ENCODE data around the gene ENOSF1. TPM values are rescaled to one million over a fixed set of nuclear protein-coding genes. Genes with fewer than 3 reads are reported as not detected.
"Not testable (repeated sequence)": the region's sequence is repeated elsewhere in the genome, so short reads cannot be mapped to it uniquely, and the experiment has no call there.

ENOSF1 gene
- total and polyA plus RNA-seq, 7 experiments from 2014 or later: 12.2 to 137 (median 86.5) TPM

DNA sequence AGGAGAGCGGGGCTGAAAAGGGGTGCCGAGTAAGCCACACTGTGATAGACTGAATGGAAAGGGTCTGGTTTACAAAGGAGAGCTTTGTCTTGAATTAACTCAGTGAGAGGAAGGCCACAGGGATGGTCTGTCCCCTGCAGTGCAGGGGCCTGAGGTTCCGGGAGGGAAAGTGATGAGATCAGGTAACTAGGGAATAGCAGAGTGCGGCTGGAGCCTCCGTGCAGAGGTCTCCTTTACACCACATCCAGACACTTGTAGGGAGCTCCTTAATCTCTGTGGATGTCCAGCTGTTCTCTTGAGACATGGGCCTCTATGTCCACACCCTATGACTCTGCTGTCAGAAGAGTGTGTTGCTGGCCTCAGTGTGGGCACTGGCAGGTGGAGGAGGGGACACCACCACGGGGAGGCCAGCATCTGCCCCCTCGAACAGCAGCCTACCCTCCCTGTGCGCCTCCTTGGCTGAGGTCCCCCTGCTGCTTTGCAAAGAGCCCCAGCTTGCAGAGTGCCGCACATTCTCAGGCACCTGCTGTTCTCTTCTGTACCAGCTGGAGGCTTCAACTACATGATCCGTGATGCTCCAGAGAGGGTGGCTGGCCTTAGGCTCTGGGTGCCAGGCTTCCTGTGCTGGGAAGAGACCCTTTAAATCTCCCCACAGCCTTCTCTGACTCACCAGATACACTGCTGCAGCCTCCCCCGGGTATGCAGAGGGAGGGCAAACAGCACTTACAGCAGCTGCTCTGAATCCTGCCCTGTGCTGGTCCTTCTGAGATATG is 25.9 kb downstream of the ENOSF1 start:
- no peak overlapping the region for H3K4me3 ChIP-seq (ENCODE audit: low read length)
- DNase-seq (no peak), ATAC-seq (no peak)
- no peaks in the 10 kb centered on the region for H3K9me3 ChIP-seq (ENCODE audit: control insufficient read depth in 2 of 3, low read length in 3 of 3)
- Mint-ChIP-seq H3K4me3 (no peak overlapping the region), H3K9me3 (no peaks in the 10 kb centered on the region), H3K4me1 (peaks cover 9 to 21% (median 13%) of the 10 kb centered on the region in 7 donors), H3K27ac (peak overlapping the region in 2 of 9 donors; percentile 6 to 26), H3K27me3 (no peaks in the 10 kb centered on the region), H3K36me3 (peaks cover 10 to 34% (median 16%) of the 10 kb centered on the region in 5 donors)
- H3K27ac ChIP-seq (ENCODE audit: low read depth, low read length): no peak overlapping the region
- intact Hi-C loops (cut with micrococcal nuclease): no loop called here
- H3K4me1 ChIP-seq (ENCODE audit: control insufficient read depth in 2 of 2, insufficient read depth in 2 of 2, low read length in 2 of 2): peaks cover 8 to 10% of the 10 kb centered on the region in 2 donors
- POLR2A ChIA-PET: no interaction called here
- CTCF ChIA-PET: interaction anchor here (0.6 kb wide), 1 partner anchor 93 kb away, joined by 4 read pairs; no protein-coding TSS in a partner anchor
- H3K36me3 ChIP-seq (ENCODE audit: control insufficient read depth in 2 of 3, insufficient read depth in 3 of 3, low read length in 3 of 3): peaks cover 0 to 16% (median 0%) of the 10 kb centered on the region in 3 experiments
- H3K27me3 ChIP-seq (ENCODE audit: control insufficient read depth in 2 of 2, insufficient read depth in 2 of 2, low read length in 2 of 2): no peaks in the 10 kb centered on the region

DNA sequence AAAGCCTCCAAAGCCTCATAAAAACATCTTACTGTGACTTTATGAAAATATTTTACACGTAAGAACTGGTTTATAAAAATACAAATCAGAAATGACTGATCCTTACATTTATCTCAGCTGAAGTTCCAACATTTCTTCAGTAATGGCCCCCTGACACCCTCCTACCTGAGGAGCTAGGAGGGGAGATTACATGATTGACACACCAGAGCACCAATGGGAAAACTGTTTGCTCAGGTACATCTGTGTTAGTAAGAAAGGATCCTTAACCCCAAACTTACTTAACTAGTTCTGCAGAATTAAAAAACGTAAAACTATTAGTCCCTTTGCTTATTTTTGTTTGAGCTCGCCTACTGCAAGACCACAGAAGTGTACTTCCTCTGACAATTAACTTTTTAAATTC is 27.0 kb downstream of the ENOSF1 start:
- POLR2A ChIA-PET: no interaction called here
- intact Hi-C loops (cut with micrococcal nuclease): no loop called here
- H3K27me3 ChIP-seq (ENCODE audit: control insufficient read depth in 2 of 2, insufficient read depth in 2 of 2, low read length in 2 of 2): no peaks in the 10 kb centered on the region
- H3K36me3 ChIP-seq (ENCODE audit: control insufficient read depth in 2 of 3, insufficient read depth in 3 of 3, low read length in 3 of 3): peaks cover 0 to 22% (median 0%) of the 10 kb centered on the region in 3 experiments
- no peak for ATAC-seq
- no peak for DNase-seq
- H3K36me3 Mint-ChIP-seq: peaks cover 10 to 38% (median 18%) of the 10 kb centered on the region in 5 donors
- H3K4me3 Mint-ChIP-seq: no peak overlapping the region
- H3K27me3 Mint-ChIP-seq: no peaks in the 10 kb centered on the region
- no peaks in the 10 kb centered on the region for H3K9me3 ChIP-seq (ENCODE audit: control insufficient read depth in 2 of 3, low read length in 3 of 3)
- H3K4me3 ChIP-seq (ENCODE audit: low read length): no peak overlapping the region
- H3K9me3 Mint-ChIP-seq: no peaks in the 10 kb centered on the region
- H3K27ac Mint-ChIP-seq: no peak overlapping the region
- CTCF ChIA-PET: interaction anchor here (0.6 kb wide), 1 partner anchor 92 kb away, joined by 4 read pairs; no protein-coding TSS in a partner anchor
- no peak overlapping the region for H3K27ac ChIP-seq (ENCODE audit: low read depth, low read length)
- peaks cover 10 to 27% (median 16%) of the 10 kb centered on the region in 7 donors for H3K4me1 Mint-ChIP-seq
- peaks cover 10 to 11% of the 10 kb centered on the region in 2 donors for H3K4me1 ChIP-seq (ENCODE audit: control insufficient read depth in 2 of 2, insufficient read depth in 2 of 2, low read length in 2 of 2)

DNA sequence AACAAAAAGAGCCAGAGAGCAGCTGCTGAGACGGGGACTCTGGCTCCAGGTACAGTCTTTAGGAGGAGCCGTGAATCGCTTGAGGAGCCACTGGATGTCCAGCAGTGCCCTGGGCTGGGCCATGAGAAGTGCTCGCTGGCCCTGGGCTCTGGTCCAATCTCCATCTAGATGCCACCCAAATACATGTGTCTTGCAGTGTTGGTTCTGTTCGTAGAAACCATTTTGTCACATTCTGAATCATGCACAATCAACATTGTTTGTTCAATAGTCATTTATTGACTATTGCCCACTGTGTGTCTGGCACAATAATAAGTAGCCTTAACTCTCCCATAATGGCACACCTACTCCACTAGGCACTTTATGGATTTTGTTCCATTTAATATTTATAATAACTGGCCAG is 28.9 kb downstream of the ENOSF1 start:
- H3K4me1 ChIP-seq (ENCODE audit: control insufficient read depth in 2 of 2, insufficient read depth in 2 of 2, low read length in 2 of 2): peaks cover 10 to 11% of the 10 kb centered on the region in 2 donors
- intact Hi-C loops (cut with micrococcal nuclease): loop anchor here in 1 of 2 donors (2.0 kb wide), 1 partner anchor 25 kb away; no protein-coding TSS in a partner anchor
- Mint-ChIP-seq H3K9me3 (peaks cover 0 to 1% (median 0%) of the 10 kb centered on the region in 11 donors), H3K4me3 (no peak overlapping the region), H3K4me1 (peaks cover 10 to 29% (median 16%) of the 10 kb centered on the region in 7 donors), H3K27ac (peak overlapping the region in 1 of 9 donors; percentile 55), H3K27me3 (no peaks in the 10 kb centered on the region), H3K36me3 (peaks cover 10 to 45% (median 24%) of the 10 kb centered on the region in 5 donors)
- no peaks in the 10 kb centered on the region for H3K9me3 ChIP-seq (ENCODE audit: control insufficient read depth in 2 of 3, low read length in 3 of 3)
- ChIA-PET CTCF (no interaction called here), POLR2A (no interaction called here)
- no peak for DNase-seq
- ATAC-seq: no peak
- no peaks in the 10 kb centered on the region for H3K27me3 ChIP-seq (ENCODE audit: control insufficient read depth in 2 of 2, insufficient read depth in 2 of 2, low read length in 2 of 2)
- no peak overlapping the region for H3K27ac ChIP-seq (ENCODE audit: low read depth, low read length)
- H3K4me3 ChIP-seq (ENCODE audit: low read length): no peak overlapping the region
- peaks cover 0 to 33% (median 0%) of the 10 kb centered on the region in 3 experiments for H3K36me3 ChIP-seq (ENCODE audit: control insufficient read depth in 2 of 3, insufficient read depth in 3 of 3, low read length in 3 of 3)

DNA sequence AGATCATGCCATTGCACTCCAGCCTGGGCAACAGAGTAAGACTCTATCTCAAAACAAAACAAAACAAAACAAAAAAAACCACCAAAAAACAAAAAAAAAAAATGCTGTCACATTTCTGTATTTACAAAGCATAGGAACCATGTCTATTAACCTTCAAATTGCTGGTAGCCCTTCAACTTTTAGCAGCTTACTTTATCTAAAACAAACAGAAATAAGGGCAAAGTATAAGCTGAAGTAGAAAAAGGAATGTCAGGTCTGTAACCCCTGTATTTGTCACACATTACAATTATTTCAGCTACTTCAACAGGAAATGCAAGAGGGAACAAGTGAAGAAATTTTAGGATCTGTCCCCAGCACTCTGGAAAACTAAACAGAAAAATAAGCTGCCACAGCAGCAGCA is 29.6 kb downstream of the ENOSF1 start:
- DNase-seq (no peak), ATAC-seq (no peak)
- intact Hi-C loops (cut with micrococcal nuclease): loop anchor here (1.0 to 2.0 kb wide), 3 partner anchors 24 to 128 kb away; no protein-coding TSS in a partner anchor
- Histone ChIP-seq H3K4me1 (ENCODE audit: control insufficient read depth in 2 of 2, insufficient read depth in 2 of 2, low read length in 2 of 2) (peaks cover 10 to 11% of the 10 kb centered on the region in 2 donors), H3K27me3 (ENCODE audit: control insufficient read depth in 2 of 2, insufficient read depth in 2 of 2, low read length in 2 of 2) (no peaks in the 10 kb centered on the region), H3K9me3 (ENCODE audit: control insufficient read depth in 2 of 3, low read length in 3 of 3) (no peaks in the 10 kb centered on the region), H3K36me3 (ENCODE audit: control insufficient read depth in 2 of 3, insufficient read depth in 3 of 3, low read length in 3 of 3) (peaks cover 0 to 40% (median 0%) of the 10 kb centered on the region in 3 experiments), H3K27ac (ENCODE audit: low read depth, low read length) (no peak overlapping the region), H3K4me3 (ENCODE audit: low read length) (no peak overlapping the region)
- Mint-ChIP-seq H3K4me1 (peaks cover 10 to 30% (median 16%) of the 10 kb centered on the region in 7 donors), H3K36me3 (peaks cover 10 to 47% (median 24%) of the 10 kb centered on the region in 5 donors), H3K27ac (peak overlapping the region in 1 of 9 donors; percentile 90), H3K9me3 (peaks cover 0 to 1% (median 0%) of the 10 kb centered on the region in 11 donors), H3K4me3 (no peak overlapping the region), H3K27me3 (no peaks in the 10 kb centered on the region)
- ChIA-PET POLR2A (no interaction called here), CTCF (no interaction called here)

DNA sequence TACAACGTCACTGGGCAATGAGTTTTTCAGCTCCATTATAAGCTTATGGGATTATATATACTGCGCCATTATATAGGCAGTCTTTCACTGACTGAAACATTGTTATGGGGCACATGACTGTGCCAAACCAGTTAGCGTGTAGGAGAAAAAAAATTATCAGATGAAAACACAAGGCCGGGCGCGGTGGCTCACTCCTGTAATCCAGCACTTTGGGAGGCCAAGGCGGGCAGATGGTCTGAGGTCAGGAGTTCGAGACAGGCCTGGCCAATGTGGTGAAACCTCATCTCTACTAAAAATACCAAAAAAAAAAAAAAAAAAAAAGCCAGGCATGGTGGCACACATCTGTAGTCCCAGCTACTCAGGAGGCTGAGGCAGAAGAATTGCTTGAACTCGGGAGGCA is 30.0 kb downstream of the ENOSF1 start:
- H3K9me3 ChIP-seq (ENCODE audit: control insufficient read depth in 2 of 3, low read length in 3 of 3); H3K9me3 Mint-ChIP-seq; H3K4me3 ChIP-seq (ENCODE audit: low read length); POLR2A ChIA-PET; CTCF ChIA-PET; H3K27me3 Mint-ChIP-seq; H3K27ac ChIP-seq (ENCODE audit: low read depth, low read length); H3K27me3 ChIP-seq (ENCODE audit: control insufficient read depth in 2 of 2, insufficient read depth in 2 of 2, low read length in 2 of 2); DNase-seq; ATAC-seq: not testable (repeated sequence)
- Histone ChIP-seq H3K4me1 (ENCODE audit: control insufficient read depth in 2 of 2, insufficient read depth in 2 of 2, low read length in 2 of 2) (peaks cover 10 to 11% of the 10 kb centered on the region in 2 donors), H3K36me3 (ENCODE audit: control insufficient read depth in 2 of 3, insufficient read depth in 3 of 3, low read length in 3 of 3) (peaks cover 0 to 44% (median 0%) of the 10 kb centered on the region in 3 experiments)
- intact Hi-C loops (cut with micrococcal nuclease): loop anchor here (1.0 to 2.0 kb wide), 3 partner anchors 24 to 129 kb away; no protein-coding TSS in a partner anchor
- peak overlapping the region in 5 of 9 donors; percentile 77 to 90 (median 88) for H3K27ac Mint-ChIP-seq
- peak overlapping the region in 7 of 10 donors; percentile 27 to 57 (median 49) for H3K4me3 Mint-ChIP-seq
- peaks cover 9 to 47% (median 24%) of the 10 kb centered on the region in 5 donors for H3K36me3 Mint-ChIP-seq
- H3K4me1 Mint-ChIP-seq: peaks cover 10 to 31% (median 16%) of the 10 kb centered on the region in 7 donors

DNA sequence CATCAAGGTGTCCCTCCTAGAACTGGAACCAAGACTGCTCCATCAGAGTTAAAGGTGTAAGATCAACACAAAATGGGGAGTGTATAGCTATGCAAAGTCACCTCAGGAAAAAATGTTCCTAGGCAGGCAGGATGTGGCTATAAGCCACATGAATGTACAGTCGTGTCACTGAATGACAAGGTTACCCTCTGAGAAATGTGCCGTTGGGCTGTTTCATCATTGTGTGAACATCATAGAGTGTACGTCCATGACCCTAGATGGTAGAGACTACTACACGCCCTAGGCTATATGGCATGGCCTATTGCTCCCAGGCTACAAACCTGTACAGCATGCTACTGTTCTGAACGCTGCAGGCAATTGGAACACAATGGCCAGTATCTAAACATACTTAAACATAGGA is 30.4 kb downstream of the ENOSF1 start:
- H3K27ac Mint-ChIP-seq: peak overlapping the region in 7 of 9 donors; percentile 17 to 90 (median 84)
- ATAC-seq (peak; percentile 93), DNase-seq (peak in 8 of 9 donors; percentile 46 to 74 (median 60))
- intact Hi-C loops (cut with micrococcal nuclease): loop anchor here (1.0 to 2.0 kb wide), 3 partner anchors 23 to 129 kb away; no protein-coding TSS in a partner anchor
- POLR2A ChIA-PET: no interaction called here
- peaks cover 5 to 46% (median 24%) of the 10 kb centered on the region in 5 donors for H3K36me3 Mint-ChIP-seq
- CTCF ChIA-PET: no interaction called here
- H3K4me1 ChIP-seq (ENCODE audit: control insufficient read depth in 2 of 2, insufficient read depth in 2 of 2, low read length in 2 of 2): peaks cover 10 to 11% of the 10 kb centered on the region in 2 donors
- H3K27ac ChIP-seq (ENCODE audit: low read depth, low read length): no peak overlapping the region
- H3K9me3 Mint-ChIP-seq: peaks cover 0 to 1% (median 0%) of the 10 kb centered on the region in 11 donors
- peaks cover 10 to 28% (median 16%) of the 10 kb centered on the region in 7 donors for H3K4me1 Mint-ChIP-seq
- peak overlapping the region in 9 of 10 donors; percentile 8 to 57 (median 43) for H3K4me3 Mint-ChIP-seq
- H3K27me3 Mint-ChIP-seq: no peaks in the 10 kb centered on the region
- no peak overlapping the region for H3K4me3 ChIP-seq (ENCODE audit: low read length)
- no peaks in the 10 kb centered on the region for H3K27me3 ChIP-seq (ENCODE audit: control insufficient read depth in 2 of 2, insufficient read depth in 2 of 2, low read length in 2 of 2)
- no peaks in the 10 kb centered on the region for H3K9me3 ChIP-seq (ENCODE audit: control insufficient read depth in 2 of 3, low read length in 3 of 3)
- H3K36me3 ChIP-seq (ENCODE audit: control insufficient read depth in 2 of 3, insufficient read depth in 3 of 3, low read length in 3 of 3): peaks cover 0 to 48% (median 0%) of the 10 kb centered on the region in 3 experiments
